ENCODE measurements around the gene SIPA1L2.

DNA sequence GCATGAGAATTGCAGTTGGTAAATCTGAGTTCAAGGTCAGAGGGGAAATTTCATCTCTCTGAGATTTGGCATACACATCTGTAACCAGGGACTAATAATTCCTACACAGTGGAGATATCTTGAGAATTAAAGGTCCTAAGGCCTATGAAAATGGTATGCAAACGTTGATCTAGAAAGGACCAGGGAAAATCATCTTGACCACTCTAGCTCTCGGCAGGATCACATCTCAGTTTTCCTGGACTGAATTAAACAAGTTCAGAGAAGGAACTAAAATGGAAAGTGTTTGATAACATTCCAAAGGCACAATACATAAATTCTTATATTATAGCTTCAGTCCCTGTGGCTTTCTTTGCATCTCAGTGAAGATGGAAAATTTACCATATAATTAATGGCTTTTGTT is 28.5 kb upstream of the SIPA1L2 start:
- TF ChIP-seq BHLHE40 (IDR thresholded peaks at IDR 0.05; ENCODE audit: borderline replicate concordance) (no peak), LEF1 (IDR thresholded peaks at IDR 0.05; ENCODE audit: borderline replicate concordance) (no peak), FOXK2 (IDR thresholded peaks at IDR 0.05) (no peak), FOXA1 (IDR thresholded peaks at IDR 0.05) (no peak), CTBP1 (IDR thresholded peaks at IDR 0.05; ENCODE audit: borderline replicate concordance) (no peak), NFRKB (IDR thresholded peaks at IDR 0.05) (no peak), FOXM1 (IDR thresholded peaks at IDR 0.05; ENCODE audit: borderline replicate concordance) (no peak), L3MBTL2 (conservative IDR thresholded peaks at IDR 0.05) (no peak), ARNT (IDR thresholded peaks at IDR 0.05) (no peak), ZNF384 (IDR thresholded peaks at IDR 0.05) (no peak), SP1 (IDR thresholded peaks at IDR 0.05) (no peak), ELF4 (IDR thresholded peaks at IDR 0.05) (no peak)

Measured in HEK293T (cell line).